NCI-H774 (cell line): ENCODE results near the gene FAM149A.

Experiments
- DNase-seq: peaks from one replicate; lab custom pipeline; 2025; lab: John Stamatoyannopoulos, UW

FAM149A gene

GRCh38 chr4:186104114-186104889 is at the start of gene FAM149A:
TSS of gene FAM149A (plus strand) at chr4:186104704.
- DNase-seq = peak; percentile 35

- DNase-seq = no peak
Observed at GRCh38 chr4:186058253-186058979, 46.1 kb upstream of the FAM149A start.

DNA sequence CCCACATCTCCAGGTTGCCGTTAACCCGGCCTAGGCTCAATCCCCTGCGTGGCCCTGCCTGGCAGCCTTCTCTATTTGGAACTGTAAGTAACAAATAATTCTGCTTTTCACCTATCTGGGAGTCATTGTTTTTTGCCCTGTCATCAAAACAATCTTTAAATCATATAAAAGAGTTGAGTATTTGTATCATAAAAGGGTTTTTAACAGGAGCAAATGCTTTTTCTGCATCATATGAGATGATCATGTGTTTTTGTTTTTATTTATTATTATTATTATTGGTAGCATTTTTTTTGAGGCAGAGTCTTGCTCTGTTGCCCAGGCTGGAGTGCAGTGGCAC is 45.6 kb upstream of the FAM149A start:
- DNase-seq = no peak

- DNase-seq = no peak
Observed at GRCh38 chr4:186061921-186062320, 42.6 kb upstream of the FAM149A start.

DNA sequence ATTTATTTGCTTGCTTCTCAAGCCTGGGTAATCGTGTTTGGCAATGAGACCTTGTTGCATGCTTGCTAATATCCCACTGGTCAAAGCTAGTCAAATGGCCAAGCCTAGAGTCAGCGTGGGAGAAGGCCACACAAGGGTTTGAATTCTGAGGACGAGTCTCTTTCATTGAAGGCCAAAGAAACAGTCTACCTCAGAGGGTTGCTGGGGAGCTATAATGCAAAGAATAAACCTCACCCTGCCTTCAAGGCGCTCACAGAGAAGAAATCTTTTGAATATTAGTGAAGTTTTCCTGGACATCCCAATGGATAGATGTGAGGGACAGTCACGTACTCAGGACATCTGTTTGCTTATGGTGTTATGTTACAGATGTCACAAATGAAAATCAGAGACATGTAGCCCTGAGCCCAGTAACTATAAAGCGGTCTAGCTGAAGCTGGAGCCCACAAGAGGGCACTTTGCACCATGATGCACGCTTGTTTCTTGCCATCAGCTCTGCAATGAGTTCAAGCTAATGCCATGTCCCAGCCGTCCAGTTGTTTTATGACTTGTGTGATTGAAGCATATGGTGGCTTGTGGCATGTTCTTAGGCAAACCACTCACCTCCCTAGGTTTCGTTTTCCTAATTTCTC is 36.6 kb upstream of the FAM149A start:
- peak; percentile 60 for DNase-seq

DNA sequence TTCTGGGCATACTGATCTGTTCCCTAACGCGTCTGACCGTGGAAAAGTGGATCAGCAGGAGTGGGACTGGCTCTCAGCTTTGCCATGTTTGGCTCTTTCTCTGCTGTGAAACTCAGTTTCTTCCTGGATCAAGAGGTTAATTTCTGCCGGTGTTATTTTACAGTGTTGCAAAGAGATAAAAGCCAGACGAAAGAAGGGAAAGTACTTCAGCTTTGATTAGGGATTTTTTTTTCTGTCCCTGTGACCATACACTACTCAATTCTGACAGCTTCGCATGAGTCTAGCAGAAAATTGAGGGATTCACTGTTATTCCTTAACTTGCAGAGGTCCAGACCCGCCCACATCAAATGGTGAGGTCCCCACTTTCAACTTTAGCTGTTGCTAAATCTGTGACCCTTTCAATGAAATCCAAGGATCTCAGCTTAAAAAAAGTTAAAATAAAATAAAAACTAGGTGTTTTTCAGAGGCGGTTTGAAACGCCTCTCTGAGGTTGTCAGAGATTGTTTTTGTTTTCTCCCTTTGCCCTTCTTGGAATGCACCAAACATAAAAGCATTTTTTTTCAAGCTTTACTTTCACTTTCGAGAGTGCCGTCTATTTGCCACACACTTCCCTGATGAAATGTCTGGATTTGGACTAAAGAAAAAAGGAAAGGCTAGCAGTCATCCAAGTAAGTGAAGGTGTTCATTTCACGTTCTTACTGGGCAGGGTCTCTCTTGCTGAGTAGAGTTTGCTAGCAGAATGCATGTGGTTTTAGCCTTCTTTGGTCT is 35.7 kb upstream of the FAM149A start, which contains the start of gene TLR3:
TSS of gene TLR3 (plus strand) at position 576 of the 768 bp plus-strand sequence. CDS start 7,464 bp downstream, outside the sequence.
- DNase-seq = no peak

DNA sequence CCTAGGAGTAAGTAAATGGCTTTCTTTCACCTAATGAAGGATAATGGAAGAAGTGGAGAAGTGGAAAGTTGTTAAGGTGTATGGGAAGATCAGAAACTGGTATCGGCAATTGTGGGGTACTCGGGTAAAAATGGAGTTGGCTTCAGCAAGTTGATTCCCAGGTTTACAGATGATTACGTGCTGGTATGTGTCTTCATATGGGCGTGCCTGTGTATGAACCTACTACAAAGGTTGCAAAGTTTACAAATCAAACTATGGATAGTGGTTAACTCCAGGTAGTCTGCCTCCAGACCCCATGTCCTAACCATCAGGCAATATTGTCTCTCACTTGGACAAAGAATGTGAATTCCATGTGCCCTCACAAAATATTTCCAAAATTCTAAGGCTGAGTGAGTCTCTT is 34.8 kb upstream of the FAM149A start:
- no peak for DNase-seq

DNA sequence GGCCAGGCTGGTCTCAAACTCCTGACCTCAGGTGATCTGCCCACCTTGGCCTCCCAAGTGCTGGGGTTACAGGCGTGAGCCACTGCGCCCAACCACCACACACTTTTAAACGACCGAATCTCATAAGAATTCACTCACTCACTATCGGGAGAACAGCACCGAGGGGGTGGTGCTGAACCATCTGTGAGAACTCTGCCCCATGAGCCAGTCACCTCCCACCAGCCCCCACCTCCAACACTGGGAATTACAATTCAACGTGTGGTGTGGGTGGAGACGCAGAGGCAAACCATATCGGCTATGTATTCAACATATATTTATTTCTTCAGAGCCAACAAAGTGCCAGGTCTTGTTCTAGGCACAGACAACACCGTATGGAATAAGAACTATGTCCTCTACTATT is 32.0 kb upstream of the FAM149A start:
- DNase-seq = no peak

DNA sequence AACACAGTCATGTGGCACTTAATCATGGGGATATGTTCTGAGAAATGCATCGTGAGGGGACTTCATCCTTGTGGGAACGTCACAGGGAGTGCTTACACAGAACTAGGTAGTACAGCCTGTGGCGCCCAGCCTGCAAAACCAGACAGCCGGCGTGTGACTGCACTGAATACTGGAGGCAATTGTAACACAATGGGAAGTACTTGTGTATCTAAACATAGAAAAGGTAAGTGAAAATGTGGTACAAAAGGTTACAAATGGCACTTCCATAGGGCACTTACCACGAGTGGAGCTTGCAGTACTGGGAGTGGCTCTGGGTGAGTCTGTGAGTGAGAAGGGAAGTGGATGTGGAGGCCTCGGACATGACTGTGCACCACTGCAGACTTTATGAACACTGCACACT is 30.3 kb upstream of the FAM149A start:
- DNase-seq = peak; percentile 38

GRCh38 chr4:186078981-186079638 is 25.4 kb upstream of the FAM149A start:
- no peak for DNase-seq

GRCh38 chr4:186079694-186080093 is 24.8 kb upstream of the FAM149A start:
- DNase-seq = no peak

DNA sequence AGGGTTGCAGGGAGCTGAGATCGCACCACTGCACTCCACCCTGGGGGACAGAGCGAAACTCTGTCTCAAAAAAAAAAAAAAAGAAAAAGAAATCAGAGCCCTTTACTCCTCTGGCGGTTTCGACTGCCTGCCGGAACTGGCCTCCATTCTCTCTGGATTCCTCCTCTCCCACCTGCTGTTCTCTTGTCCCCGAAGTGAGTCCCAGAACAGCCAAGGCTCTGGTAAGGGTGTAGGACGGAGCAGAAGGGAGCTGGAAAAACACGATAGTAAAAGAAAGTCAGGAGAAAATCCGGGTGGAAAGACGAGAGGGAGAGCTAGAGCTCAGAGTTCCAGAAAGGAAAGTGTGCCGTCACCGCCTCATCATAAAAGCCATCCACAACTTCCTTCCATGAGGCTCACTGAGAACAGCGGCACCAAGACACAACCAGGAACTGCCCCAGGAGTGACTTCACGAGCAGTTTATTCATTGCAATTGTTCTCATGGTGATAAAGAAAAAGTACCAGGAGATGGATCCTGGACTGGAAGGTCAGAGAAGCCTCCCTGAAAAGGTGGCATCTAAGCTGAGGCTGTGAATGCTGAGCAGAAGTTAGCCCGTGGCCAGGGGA is 23.2 kb upstream of the FAM149A start:
- no peak for DNase-seq

GRCh38 chr4:186082221-186082620 is 22.3 kb upstream of the FAM149A start:
- no peak for DNase-seq

GRCh38 chr4:186088523-186088922 is 16.0 kb upstream of the FAM149A start:
- DNase-seq = no peak

DNA sequence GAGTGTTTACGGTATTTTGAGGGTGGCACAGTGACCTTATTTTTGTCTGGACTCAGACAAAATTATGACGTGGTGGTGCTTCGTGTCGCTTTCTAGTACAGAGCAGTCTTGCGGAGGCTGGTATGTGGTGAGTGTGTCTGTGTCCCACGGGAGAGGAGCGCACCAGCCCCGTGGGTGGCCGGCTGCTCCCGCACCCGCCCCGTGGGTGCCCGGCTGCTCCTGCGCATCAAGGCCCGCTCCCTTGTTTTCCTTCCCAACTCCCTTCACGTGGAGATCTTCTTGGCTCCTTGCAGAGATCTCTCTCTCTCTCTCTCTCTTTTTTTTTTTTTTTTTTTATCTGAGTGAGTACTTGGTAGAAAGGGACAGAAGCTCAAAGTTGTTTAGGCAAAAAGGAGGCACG is 12.2 kb upstream of the FAM149A start:
- no peak for DNase-seq

- no peak for DNase-seq
Observed at GRCh38 chr4:186095406-186095805, 9.1 kb upstream of the FAM149A start.

- no peak for DNase-seq
Observed at GRCh38 chr4:186096681-186097165, 7.8 kb upstream of the FAM149A start.

- DNase-seq = no peak
Observed at GRCh38 chr4:186097386-186097785, 7.1 kb upstream of the FAM149A start.

DNA sequence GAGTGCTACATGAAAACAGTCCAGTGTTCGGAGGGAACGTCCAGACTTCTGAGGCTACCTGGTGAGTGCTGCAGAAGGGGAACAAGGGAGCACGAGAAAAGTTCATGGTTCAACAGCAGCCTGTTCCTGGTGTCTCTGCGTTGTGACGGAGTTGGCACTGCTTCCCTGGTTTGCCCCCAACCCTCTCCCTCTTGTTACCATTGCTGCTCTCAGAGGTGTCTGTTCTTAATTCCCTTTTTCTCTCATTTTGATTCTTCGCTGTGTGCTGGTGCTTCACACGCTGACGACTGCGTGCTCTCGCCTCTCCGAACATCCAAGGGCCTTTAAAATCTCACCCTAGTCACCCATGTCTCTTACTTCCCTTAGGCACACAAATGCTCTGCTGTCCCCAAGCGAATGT is 1.6 kb upstream of the FAM149A start:
- DNase-seq = no peak

GRCh38 chr4:186104890-186105646 is 564 bp downstream of the FAM149A start:
- no peak for DNase-seq
